ENCODE measurements around the gene MRPL52. TPM values are rescaled to one million over a fixed set of nuclear protein-coding genes. Genes with fewer than 3 reads are reported as not detected.

The MRPL52 gene
- polyA plus RNA-seq, 2 of the 4 experiments (the other 2 are of a cell fraction) = 116 to 172 TPM

DNA sequence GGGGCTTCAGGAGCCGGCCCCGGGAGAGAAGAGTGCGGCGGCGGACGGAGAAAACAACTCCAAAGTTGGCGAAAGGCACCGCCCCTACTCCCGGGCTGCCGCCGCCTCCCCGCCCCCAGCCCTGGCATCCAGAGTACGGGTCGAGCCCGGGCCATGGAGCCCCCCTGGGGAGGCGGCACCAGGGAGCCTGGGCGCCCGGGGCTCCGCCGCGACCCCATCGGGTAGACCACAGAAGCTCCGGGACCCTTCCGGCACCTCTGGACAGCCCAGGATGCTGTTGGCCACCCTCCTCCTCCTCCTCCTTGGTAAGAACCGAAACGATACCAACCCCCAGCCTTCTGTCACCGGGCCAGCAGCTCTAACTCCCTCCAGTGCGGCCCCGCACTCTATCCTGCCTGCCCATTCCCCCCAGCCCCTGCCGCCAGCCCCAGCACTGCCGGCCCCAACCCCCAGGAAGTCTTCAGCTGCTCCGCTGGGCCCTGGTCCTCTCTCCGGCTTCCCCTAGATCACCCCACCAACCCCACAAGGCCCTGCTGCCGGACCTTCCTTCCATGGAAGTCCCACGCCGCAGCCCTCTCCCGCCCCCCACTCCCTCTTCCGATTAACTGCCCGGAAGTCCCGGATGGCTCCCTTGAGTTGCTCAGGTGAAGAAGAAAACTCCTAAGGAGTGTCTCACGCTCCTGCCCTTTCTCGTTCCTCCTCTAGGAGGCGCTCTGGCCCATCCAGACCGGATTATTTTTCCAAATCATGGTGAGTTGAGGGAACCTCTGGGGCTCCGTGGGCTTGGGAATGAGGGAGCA, 42.5 kb downstream of the MRPL52 start (continued):
- TF ChIP-seq, protein P1, sequence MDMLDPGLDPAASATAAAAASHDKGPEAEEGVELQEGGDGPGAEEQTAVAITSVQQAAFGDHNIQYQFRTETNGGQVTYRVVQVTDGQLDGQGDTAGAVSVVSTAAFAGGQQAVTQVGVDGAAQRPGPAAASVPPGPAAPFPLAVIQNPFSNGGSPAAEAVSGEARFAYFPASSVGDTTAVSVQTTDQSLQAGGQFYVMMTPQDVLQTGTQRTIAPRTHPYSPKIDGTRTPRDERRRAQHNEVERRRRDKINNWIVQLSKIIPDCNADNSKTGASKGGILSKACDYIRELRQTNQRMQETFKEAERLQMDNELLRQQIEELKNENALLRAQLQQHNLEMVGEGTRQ (IDR thresholded peaks at IDR 0.05) = no peak
- TF ChIP-seq, protein P2, sequence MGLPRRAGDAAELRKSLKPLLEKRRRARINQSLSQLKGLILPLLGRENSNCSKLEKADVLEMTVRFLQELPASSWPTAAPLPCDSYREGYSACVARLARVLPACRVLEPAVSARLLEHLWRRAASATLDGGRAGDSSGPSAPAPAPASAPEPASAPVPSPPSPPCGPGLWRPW (IDR thresholded peaks at IDR 0.05) = no peak
- TF ChIP-seq NFE2L2 (conservative IDR thresholded peaks at IDR 0.05; ENCODE audit: low read length) (peak; percentile 50), POLR2A (IDR thresholded peaks at IDR 0.05; ENCODE audit: low read length) (0 out of 2 replicates have a peak, but pooled peaks have one; percentile 24), HOXB5 (CRISPR knock-in tag; IDR thresholded peaks at IDR 0.05) (no peak), PHF8 (IDR thresholded peaks at IDR 0.05; ENCODE audit: borderline replicate concordance, low read depth) (peak; percentile 45; the same call in 1 of the 2 replicates), ZC3H11A (IDR thresholded peaks at IDR 0.05) (no peak), EHMT2 (IDR thresholded peaks at IDR 0.05; ENCODE audit: low read depth) (no peak), JUNB (IDR thresholded peaks at IDR 0.05) (no peak), NR3C1 (IDR thresholded peaks at IDR 0.05) (no peak), EP300 (IDR thresholded peaks at IDR 0.05) (no peak), JUN (IDR thresholded peaks at IDR 0.05) (peak in 1 of 2 experiments; percentile 51; a peak in 2 of 5 replicates), EHF (CRISPR knock-in tag; IDR thresholded peaks at IDR 0.05) (no peak), RAD21 (conservative IDR thresholded peaks at IDR 0.05 in 1 of 2, IDR thresholded peaks at IDR 0.05 in 1 of 2) (peak; percentile 69 to 75), MYC (IDR thresholded peaks at IDR 0.05; ENCODE audit: borderline replicate concordance, low read length) (no peak), SMC3 (IDR thresholded peaks at IDR 0.05) (peak; percentile 57), RARB (CRISPR knock-in tag; IDR thresholded peaks at IDR 0.05) (no peak)
- TF ChIP-seq, protein P3, sequence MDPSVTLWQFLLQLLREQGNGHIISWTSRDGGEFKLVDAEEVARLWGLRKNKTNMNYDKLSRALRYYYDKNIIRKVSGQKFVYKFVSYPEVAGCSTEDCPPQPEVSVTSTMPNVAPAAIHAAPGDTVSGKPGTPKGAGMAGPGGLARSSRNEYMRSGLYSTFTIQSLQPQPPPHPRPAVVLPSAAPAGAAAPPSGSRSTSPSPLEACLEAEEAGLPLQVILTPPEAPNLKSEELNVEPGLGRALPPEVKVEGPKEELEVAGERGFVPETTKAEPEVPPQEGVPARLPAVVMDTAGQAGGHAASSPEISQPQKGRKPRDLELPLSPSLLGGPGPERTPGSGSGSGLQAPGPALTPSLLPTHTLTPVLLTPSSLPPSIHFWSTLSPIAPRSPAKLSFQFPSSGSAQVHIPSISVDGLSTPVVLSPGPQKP (IDR thresholded peaks at IDR 0.05; ENCODE audit: low read depth, low read length) = no peak
- TF ChIP-seq, protein P4, sequence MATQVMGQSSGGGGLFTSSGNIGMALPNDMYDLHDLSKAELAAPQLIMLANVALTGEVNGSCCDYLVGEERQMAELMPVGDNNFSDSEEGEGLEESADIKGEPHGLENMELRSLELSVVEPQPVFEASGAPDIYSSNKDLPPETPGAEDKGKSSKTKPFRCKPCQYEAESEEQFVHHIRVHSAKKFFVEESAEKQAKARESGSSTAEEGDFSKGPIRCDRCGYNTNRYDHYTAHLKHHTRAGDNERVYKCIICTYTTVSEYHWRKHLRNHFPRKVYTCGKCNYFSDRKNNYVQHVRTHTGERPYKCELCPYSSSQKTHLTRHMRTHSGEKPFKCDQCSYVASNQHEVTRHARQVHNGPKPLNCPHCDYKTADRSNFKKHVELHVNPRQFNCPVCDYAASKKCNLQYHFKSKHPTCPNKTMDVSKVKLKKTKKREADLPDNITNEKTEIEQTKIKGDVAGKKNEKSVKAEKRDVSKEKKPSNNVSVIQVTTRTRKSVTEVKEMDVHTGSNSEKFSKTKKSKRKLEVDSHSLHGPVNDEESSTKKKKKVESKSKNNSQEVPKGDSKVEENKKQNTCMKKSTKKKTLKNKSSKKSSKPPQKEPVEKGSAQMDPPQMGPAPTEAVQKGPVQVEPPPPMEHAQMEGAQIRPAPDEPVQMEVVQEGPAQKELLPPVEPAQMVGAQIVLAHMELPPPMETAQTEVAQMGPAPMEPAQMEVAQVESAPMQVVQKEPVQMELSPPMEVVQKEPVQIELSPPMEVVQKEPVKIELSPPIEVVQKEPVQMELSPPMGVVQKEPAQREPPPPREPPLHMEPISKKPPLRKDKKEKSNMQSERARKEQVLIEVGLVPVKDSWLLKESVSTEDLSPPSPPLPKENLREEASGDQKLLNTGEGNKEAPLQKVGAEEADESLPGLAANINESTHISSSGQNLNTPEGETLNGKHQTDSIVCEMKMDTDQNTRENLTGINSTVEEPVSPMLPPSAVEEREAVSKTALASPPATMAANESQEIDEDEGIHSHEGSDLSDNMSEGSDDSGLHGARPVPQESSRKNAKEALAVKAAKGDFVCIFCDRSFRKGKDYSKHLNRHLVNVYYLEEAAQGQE (IDR thresholded peaks at IDR 0.05) = no peak
- TF ChIP-seq, protein P5, sequence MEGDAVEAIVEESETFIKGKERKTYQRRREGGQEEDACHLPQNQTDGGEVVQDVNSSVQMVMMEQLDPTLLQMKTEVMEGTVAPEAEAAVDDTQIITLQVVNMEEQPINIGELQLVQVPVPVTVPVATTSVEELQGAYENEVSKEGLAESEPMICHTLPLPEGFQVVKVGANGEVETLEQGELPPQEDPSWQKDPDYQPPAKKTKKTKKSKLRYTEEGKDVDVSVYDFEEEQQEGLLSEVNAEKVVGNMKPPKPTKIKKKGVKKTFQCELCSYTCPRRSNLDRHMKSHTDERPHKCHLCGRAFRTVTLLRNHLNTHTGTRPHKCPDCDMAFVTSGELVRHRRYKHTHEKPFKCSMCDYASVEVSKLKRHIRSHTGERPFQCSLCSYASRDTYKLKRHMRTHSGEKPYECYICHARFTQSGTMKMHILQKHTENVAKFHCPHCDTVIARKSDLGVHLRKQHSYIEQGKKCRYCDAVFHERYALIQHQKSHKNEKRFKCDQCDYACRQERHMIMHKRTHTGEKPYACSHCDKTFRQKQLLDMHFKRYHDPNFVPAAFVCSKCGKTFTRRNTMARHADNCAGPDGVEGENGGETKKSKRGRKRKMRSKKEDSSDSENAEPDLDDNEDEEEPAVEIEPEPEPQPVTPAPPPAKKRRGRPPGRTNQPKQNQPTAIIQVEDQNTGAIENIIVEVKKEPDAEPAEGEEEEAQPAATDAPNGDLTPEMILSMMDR (IDR thresholded peaks at IDR 0.05) = peak; percentile 91

All from A549 (cell line).